Sigmoid colon (tissue), 3 donors: ENCODE measurements around the gene FRRS1.

Experiments
- POLR2A ChIP-seq, 2 donors: fragments of 450-650 bp; IDR thresholded peaks; one replicate each; pipeline ENCODE4 v1.6.1; 2016; ENCODE audit warnings: antibody characterized with exemption in 2 of 2, mild to moderate bottlenecking in 2 of 2, moderate library complexity in 2 of 2
- TF ChIP-seq, protein P1 (sequence below), 4 experiments: fragments of 450-650 bp in 3 of 4; fragments of 200-600 bp in 1 of 4; IDR thresholded peaks; one replicate each; pipeline ENCODE4 v1.5.1; 2016 to 2019; ENCODE audit warnings: antibody characterized with exemption in 4 of 4, mild to moderate bottlenecking in 3 of 4, moderate library complexity in 2 of 4

- TF ChIP-seq, protein P1, sequence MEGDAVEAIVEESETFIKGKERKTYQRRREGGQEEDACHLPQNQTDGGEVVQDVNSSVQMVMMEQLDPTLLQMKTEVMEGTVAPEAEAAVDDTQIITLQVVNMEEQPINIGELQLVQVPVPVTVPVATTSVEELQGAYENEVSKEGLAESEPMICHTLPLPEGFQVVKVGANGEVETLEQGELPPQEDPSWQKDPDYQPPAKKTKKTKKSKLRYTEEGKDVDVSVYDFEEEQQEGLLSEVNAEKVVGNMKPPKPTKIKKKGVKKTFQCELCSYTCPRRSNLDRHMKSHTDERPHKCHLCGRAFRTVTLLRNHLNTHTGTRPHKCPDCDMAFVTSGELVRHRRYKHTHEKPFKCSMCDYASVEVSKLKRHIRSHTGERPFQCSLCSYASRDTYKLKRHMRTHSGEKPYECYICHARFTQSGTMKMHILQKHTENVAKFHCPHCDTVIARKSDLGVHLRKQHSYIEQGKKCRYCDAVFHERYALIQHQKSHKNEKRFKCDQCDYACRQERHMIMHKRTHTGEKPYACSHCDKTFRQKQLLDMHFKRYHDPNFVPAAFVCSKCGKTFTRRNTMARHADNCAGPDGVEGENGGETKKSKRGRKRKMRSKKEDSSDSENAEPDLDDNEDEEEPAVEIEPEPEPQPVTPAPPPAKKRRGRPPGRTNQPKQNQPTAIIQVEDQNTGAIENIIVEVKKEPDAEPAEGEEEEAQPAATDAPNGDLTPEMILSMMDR (IDR thresholded peaks at IDR 0.05) = no peak
- no peak for TF ChIP-seq POLR2A (IDR thresholded peaks at IDR 0.05)
These were observed 20.8 kb downstream of the FRRS1 start for GRCh38 chr1:99745684-99746083.
